ENCODE measurements around the gene VN1R5.

Gene VN1R5

DNA sequence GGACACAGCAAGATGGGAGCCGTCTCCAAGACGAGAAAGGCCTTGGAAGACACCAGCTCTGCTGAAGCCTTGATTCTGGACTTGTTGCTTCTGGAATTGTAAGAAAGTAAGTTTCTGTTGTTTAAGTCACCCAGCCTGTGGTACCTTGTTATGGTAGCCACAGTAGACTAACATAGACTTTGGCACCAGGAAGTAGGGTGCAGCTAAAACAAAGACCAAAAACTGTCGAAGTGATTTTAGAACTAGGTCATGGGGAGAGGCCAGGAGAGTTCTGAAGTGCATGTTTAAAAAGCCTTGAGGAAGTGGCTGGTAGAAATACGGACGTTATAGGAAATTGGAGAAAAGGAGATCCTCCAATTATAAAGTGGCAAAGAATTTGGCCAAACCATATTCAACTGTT is 47.3 kb downstream of the VN1R5 start:
- Histone ChIP-seq H3K27me3 (no peaks in the 10 kb centered on the region), H3K4me3 (ENCODE audit: low read depth in 1 of 2, low read length in 1 of 2) (no peak overlapping the region), H3K27ac (no peak overlapping the region), H3K36me3 (peaks cover 8% of the 10 kb centered on the region), H3K9me3 (no peaks in the 10 kb centered on the region), H3K4me1 (ENCODE audit: control insufficient read depth in 1 of 2, insufficient read depth in 1 of 2, low read depth in 1 of 2, low read length in 1 of 2) (no peaks in the 10 kb centered on the region)
- TF ChIP-seq, protein P1, sequence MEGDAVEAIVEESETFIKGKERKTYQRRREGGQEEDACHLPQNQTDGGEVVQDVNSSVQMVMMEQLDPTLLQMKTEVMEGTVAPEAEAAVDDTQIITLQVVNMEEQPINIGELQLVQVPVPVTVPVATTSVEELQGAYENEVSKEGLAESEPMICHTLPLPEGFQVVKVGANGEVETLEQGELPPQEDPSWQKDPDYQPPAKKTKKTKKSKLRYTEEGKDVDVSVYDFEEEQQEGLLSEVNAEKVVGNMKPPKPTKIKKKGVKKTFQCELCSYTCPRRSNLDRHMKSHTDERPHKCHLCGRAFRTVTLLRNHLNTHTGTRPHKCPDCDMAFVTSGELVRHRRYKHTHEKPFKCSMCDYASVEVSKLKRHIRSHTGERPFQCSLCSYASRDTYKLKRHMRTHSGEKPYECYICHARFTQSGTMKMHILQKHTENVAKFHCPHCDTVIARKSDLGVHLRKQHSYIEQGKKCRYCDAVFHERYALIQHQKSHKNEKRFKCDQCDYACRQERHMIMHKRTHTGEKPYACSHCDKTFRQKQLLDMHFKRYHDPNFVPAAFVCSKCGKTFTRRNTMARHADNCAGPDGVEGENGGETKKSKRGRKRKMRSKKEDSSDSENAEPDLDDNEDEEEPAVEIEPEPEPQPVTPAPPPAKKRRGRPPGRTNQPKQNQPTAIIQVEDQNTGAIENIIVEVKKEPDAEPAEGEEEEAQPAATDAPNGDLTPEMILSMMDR (IDR thresholded peaks at IDR 0.05): no peak

DNA sequence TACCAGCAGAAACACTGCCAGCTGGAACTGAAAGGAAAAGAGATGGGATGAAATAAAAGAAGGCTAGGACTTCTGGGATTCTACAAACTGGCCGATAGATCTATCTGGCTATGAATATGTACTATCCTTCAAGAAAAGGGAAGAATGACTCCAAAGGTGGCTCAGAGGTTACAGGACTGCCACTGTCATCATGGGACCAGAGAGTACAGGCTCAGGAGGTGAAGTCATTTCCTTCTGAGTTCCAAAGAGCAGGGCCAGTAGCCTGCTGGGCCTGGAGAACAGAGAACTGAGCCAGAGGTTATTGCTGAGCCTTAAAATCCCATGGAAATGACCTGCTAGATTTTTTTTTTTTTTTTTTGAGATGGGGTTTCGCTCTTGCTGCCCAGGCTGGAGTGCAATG is 48.2 kb downstream of the VN1R5 start:
- Histone ChIP-seq H3K36me3 (peaks cover 11% of the 10 kb centered on the region), H3K27ac (no peak overlapping the region)
- TF ChIP-seq, protein P1 (IDR thresholded peaks at IDR 0.05): no peak

More for the DNA sequence above, 48.2 kb downstream of the VN1R5 start:
- Histone ChIP-seq H3K27me3 (no peaks in the 10 kb centered on the region), H3K9me3 (no peaks in the 10 kb centered on the region), H3K4me1 (ENCODE audit: control insufficient read depth in 1 of 2, insufficient read depth in 1 of 2, low read depth in 1 of 2, low read length in 1 of 2) (no peaks in the 10 kb centered on the region), H3K4me3 (ENCODE audit: low read depth in 1 of 2, low read length in 1 of 2) (no peak overlapping the region)
